ENCODE measurements around the gene CAPN7. TPM values are rescaled to one million over a fixed set of nuclear protein-coding genes. Genes with fewer than 3 reads are reported as not detected.
A peak's percentile ranks its signal among the peaks of the same experiment; 100 is the strongest.

Gene CAPN7
- total RNA-seq, 2 donors from 2014 or later = 32.6 to 41.2 TPM

- Histone ChIP-seq H3K4me1 (ENCODE audit: control insufficient read depth, insufficient read depth, low read length) (no peaks in the 10 kb centered on the region), H3K9me3 (ENCODE audit: control insufficient read depth, low read length) (no peaks in the 10 kb centered on the region), H3K36me3 (ENCODE audit: control insufficient read depth, insufficient read depth, low read length) (peaks cover 39% of the 10 kb centered on the region), H3K4me3 (ENCODE audit: low read length) (peak overlapping the region; percentile 95), H3K27me3 (ENCODE audit: control insufficient read depth, insufficient read depth, low read length, poor library complexity, severe bottlenecking) (no peaks in the 10 kb centered on the region), H3K9ac (ENCODE audit: extremely low read depth, low read length, poor library complexity, severe bottlenecking) (no peak overlapping the region), H3K27ac (ENCODE audit: low read depth, low read length) (no peak overlapping the region)
- H3K27ac Mint-ChIP-seq = no peak overlapping the region
- H3K36me3 Mint-ChIP-seq (ENCODE audit: low read depth) = peaks cover 15% of the 10 kb centered on the region
- H3K4me1 Mint-ChIP-seq = peaks cover 3% of the 10 kb centered on the region
- H3K27me3 Mint-ChIP-seq (ENCODE audit: insufficient read depth) = no peaks in the 10 kb centered on the region
- WGBS, 2 experiments (ENCODE audit: insufficient coverage in 1 of 2, insufficient read length in 1 of 2) = 97 to 100% methylated on average over 2 to 5 of the region's 5 CpGs
- DNase-seq = no peak
- no peaks in the 10 kb centered on the region for H3K9me3 Mint-ChIP-seq
- TF ChIP-seq CTCF (conservative IDR thresholded peaks at IDR 0.05) = no peak
- peak overlapping the region; percentile 81 for H3K4me3 Mint-ChIP-seq
Observed at GRCh38 chr3:15207836-15208504, 1.9 kb downstream of the CAPN7 start.

- Histone ChIP-seq H3K4me1 (ENCODE audit: control insufficient read depth, insufficient read depth, low read length) (no peaks in the 10 kb centered on the region), H3K9me3 (ENCODE audit: control insufficient read depth, low read length) (no peaks in the 10 kb centered on the region), H3K36me3 (ENCODE audit: control insufficient read depth, insufficient read depth, low read length) (peaks cover 75% of the 10 kb centered on the region), H3K27me3 (ENCODE audit: control insufficient read depth, insufficient read depth, low read length, poor library complexity, severe bottlenecking) (no peaks in the 10 kb centered on the region), H3K27ac (ENCODE audit: low read depth, low read length) (no peak overlapping the region), H3K4me3 (ENCODE audit: low read length) (no peak overlapping the region), H3K9ac (ENCODE audit: extremely low read depth, low read length, poor library complexity, severe bottlenecking) (no peak overlapping the region)
- no peak for DNase-seq
- peaks cover 41% of the 10 kb centered on the region for H3K36me3 Mint-ChIP-seq (ENCODE audit: low read depth)
- TF ChIP-seq CTCF (conservative IDR thresholded peaks at IDR 0.05) = no peak
- H3K9me3 Mint-ChIP-seq = no peaks in the 10 kb centered on the region
- no peaks in the 10 kb centered on the region for H3K4me1 Mint-ChIP-seq
- H3K4me3 Mint-ChIP-seq = no peak overlapping the region
- no peaks in the 10 kb centered on the region for H3K27me3 Mint-ChIP-seq (ENCODE audit: insufficient read depth)
- H3K27ac Mint-ChIP-seq = no peak overlapping the region
Observed at GRCh38 chr3:15211937-15212336, 5.9 kb downstream of the CAPN7 start.

GRCh38 chr3:15214758-15215157 lies 8.7 kb downstream of the CAPN7 start:
- H3K36me3 ChIP-seq (ENCODE audit: control insufficient read depth, insufficient read depth, low read length) = peaks cover 86% of the 10 kb centered on the region
- Mint-ChIP-seq H3K27me3 (ENCODE audit: insufficient read depth) (no peaks in the 10 kb centered on the region), H3K9me3 (no peaks in the 10 kb centered on the region), H3K4me3 (no peak overlapping the region), H3K4me1 (no peaks in the 10 kb centered on the region), H3K27ac (no peak overlapping the region), H3K36me3 (ENCODE audit: low read depth) (peaks cover 63% of the 10 kb centered on the region)
- DNase-seq = no peak
- WGBS, 2 experiments (ENCODE audit: insufficient coverage in 1 of 2, insufficient read length in 1 of 2) = 88 to 94% methylated on average over 1 of the region's 1 CpG
- H3K9me3 ChIP-seq (ENCODE audit: control insufficient read depth, low read length) = no peaks in the 10 kb centered on the region
- no peak for TF ChIP-seq CTCF (conservative IDR thresholded peaks at IDR 0.05)
- no peaks in the 10 kb centered on the region for H3K4me1 ChIP-seq (ENCODE audit: control insufficient read depth, insufficient read depth, low read length)
- H3K4me3 ChIP-seq (ENCODE audit: low read length) = no peak overlapping the region
- no peaks in the 10 kb centered on the region for H3K27me3 ChIP-seq (ENCODE audit: control insufficient read depth, insufficient read depth, low read length, poor library complexity, severe bottlenecking)
- H3K27ac ChIP-seq (ENCODE audit: low read depth, low read length) = no peak overlapping the region
- no peak overlapping the region for H3K9ac ChIP-seq (ENCODE audit: extremely low read depth, low read length, poor library complexity, severe bottlenecking)
